HT-29 (cell line): ENCODE measurements around the gene CUEDC1. TPM values are rescaled to one million over a fixed set of nuclear protein-coding genes. Genes with fewer than 3 reads are reported as not detected.
A peak's percentile ranks its signal among the peaks of the same experiment; 100 is the strongest.

Source experiments
- DNase-seq: peaks from one replicate; pipeline ENCODE4 v3.0.0-alpha.2; 2015; ENCODE audit warnings: low spot score
- total RNA-seq: library from RNA; depleted of rRNA; stranded (reverse); fragments of >200 nt; shearing (Covaris generic); gene quantifications from 2 replicates; pipeline ENCODE4 v1.2.3, GENCODE V29; 2014

The CUEDC1 gene
- total RNA-seq, 1 experiment from 2014 or later: 37.6 TPM

- DNase-seq: peak; percentile 76
These were observed 38.0 kb downstream of the CUEDC1 start for GRCh38 chr17:57916925-57917858.

DNA sequence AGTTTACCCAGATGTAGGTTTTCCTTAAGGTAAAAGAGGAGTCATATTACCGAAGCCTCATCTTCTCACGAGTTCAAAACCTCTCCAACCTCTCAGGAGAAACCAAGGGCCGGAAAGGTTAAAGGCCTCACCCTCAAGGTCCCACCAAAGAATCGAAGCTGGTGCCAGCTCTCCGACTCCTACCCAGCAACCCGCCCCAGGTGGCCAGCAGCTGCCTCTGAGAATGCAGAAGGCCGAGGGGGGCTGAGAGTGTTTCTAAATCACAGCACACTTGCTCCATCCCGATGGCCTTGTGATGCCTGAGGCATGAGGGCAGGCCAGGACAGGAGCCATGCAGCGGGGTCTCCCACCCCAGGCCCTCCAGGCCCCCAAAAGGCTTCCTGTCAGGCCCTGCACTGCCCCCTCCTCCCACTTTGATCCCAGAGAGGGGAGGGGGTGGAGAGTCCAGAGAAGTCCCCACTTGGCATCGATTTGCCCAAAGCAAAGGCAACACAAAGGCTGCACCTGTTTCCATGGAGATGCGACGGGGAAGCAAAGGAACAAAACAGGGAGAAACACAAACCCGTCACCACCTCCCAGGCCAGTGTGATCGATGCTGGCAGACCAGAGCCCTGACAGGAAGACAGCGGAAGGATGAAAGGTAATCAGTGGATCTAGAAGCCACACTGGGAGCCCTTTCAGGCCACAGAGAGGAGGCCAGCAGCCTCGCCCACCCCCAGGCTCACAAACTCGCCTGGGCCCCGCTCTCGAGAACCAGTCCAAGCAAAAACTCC is 39.0 kb downstream of the CUEDC1 start:
- DNase-seq: peak; percentile 76

DNA sequence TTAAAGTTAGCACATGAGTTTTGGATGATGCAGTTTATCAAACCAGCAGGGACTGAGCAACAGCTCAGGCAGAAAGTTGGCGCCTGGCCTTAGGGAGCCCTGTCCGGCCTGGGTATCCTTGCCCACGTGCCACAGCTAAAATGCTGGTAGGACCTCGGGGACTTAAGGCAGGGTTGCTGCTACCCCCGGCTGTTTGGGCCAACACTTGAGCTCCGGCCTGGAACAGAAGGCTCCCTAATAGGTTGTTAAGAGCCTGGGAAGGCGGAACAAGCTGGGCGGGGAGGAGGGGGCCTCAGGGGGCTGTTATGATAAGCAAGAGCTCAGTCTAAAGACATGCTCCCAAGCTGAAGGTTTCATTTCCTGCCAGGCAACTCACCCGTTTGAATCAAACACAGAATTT is 39.7 kb downstream of the CUEDC1 start:
- DNase-seq: no peak

GRCh38 chr17:57914273-57915142 is 40.7 kb downstream of the CUEDC1 start:
- DNase-seq: no peak

DNA sequence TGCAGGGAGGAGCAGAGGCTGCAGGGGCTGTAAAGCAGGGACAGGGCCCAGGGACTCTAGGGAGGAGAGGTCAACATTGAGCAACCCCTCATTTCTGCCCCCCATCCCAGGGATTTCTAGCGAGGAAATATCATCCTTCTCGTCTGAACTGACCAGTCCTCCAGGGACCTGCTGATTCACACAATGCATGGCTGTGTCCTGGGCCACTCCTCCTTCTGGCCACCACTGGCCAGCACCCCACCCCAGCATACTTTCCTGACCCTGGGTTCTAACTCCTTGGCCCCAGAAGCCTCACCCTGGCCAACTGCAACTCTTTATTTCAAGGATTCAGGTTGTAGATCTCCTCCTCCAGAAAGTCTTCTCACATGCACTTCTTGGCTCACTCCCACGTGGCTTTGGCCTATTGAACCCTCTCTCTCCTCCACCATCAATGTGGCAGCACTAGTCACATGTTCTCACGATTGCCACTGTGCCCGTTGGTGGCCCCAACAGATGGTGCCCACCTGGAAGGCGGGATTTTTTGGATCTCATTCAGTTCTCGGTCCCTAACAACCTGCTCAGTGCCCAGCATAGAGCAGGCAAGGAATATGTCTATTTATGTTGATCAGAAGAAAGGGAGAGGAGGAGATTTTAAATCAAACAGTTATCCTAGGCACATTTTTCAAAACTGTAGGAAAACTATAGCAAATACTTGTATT is 41.5 kb downstream of the CUEDC1 start:
- peak; percentile 6 for DNase-seq

DNA sequence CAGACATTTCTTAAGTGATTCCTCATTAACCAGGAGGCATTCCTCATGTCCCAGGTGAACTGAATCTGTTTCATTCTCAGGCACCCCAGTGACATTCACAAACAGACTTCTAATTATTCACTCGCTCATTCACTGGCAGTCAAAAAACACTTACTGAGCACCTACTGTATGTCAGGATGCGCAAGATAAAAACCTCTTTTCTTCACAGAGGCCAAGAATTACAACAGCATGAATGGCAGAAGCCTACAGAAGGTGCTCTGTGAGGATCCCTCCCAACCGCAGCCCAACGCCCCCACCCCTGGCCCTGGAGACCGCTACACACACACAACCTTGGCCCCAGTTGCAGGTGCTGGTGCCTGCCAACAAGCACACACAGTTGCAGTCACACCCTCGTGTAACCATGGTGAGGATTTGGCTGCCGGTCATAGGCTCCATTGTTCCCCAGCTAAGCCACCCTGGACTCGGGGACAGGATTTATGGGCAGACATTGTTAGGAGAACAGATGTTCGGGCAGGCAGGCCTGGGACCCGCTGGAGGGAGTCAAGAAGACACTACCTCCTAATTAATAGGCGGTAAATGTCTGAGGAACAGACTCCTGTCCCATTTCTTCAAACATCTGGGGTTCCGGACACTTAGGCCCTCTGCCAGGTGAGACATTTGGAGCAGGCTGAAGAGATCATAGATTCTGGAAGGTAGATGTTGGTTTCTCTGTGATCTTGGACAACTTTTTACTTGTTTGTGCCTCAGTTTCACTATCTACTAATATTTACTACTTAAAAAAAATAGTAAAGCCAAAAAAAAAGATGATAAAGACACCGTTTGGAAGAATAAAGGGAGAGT is 43.2 kb downstream of the CUEDC1 start:
- DNase-seq: peak; percentile 96

DNA sequence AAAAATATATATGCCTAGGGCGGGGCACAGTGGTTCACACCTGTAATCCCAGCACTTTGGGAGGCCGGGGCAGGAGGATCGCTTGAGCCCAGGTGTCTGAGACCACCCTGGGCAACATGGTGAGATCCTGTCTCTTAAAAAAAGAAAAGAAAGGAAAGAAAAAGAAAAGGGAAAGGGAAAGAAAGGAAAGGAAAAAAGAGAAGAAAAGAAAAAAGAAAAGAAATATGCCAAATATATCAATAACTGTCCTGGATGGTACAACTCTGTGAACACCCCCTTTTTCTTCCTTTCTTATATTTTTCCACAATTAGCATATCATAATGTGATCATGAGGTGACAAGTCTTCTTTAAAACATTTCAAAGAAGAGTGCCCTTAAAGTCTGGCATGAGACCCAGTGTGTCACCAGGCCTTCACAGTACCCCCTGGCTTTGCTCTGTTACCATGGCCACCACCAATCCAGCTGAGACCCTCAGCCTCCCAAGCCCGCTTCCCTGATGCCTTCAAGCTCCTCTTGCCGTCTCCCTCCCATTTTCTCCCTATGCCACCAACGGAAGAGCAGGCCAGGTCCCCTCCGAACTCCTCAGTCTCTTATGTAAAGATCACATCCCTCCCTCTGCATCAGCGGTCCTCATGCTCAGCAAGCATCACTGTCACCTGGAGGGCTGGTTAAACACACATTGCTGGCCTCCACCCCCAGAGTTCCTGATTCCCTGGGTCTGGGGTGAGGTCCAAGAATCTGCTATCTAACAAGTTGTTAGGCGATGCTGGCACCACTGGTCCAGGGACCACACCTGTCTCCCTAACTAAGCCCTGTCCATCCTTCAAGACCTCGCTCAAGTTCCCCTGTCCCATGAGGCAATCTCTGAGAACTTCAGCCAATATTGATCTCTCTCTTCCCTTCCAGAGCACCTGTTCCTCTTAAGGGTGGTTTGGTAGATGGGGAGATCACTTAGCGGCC is 44.5 kb downstream of the CUEDC1 start:
- DNase-seq: peak; percentile 3

DNA sequence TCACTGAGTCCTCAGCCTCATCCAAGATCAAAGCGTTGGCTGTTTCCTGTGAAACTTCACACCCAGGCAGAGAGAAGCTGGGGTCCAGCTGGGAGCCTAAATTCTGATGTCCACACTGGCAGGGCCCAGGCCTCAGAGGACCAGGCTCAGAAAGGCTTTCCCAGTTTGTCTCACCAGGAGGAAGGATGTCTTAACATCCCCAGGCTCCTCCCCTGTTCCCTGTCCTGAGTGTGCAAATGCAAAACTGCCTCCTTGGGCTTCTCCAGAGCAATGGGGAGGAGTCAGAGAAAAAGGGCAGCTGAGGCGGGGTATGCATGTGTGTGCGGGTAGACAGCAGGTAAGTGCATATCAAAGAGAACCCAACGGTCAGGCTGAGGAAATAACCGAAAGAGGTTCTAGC is 45.7 kb downstream of the CUEDC1 start:
- DNase-seq: no peak

DNA sequence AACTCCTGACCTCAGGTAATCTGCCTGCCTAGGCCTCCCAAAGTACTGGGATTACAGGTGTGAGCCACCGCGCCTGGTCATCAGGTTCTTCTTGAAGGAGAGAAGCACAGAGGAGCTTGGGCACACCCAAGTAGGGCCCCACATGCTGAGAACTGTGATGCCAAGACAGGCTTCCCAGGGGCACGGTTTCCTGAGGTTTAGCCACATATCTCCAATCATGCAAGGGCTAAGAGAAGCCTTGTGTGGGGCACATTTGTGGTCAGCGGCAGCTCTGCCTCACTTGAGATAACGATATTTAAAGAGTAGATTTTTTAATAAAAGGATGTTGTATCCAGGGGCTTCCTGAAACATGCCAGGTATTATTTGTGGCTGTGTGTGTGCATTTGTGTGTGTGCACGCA is 46.9 kb downstream of the CUEDC1 start:
- DNase-seq: no peak

DNA sequence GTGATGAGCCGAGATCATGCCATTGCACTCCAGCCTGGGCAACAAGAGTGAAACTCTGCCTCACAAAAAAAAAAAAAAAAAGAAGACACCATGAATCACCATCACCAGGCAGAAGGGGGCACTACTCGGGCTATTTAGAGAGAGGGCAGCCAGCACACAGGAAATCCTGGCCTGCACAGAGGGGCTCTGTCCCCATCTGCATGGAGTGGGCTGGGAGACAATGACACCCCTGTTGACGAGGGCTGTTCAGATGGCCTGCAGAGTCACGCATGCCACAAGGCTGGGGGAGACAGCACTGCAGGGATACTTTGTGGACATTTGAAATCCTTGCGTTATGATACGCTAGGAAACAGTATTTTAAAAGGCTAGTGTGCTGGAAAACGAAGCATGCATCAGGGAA is 48.3 kb downstream of the CUEDC1 start:
- no peak for DNase-seq

- no peak for DNase-seq
These were observed 49.2 kb downstream of the CUEDC1 start for GRCh38 chr17:57905875-57906455.

DNA sequence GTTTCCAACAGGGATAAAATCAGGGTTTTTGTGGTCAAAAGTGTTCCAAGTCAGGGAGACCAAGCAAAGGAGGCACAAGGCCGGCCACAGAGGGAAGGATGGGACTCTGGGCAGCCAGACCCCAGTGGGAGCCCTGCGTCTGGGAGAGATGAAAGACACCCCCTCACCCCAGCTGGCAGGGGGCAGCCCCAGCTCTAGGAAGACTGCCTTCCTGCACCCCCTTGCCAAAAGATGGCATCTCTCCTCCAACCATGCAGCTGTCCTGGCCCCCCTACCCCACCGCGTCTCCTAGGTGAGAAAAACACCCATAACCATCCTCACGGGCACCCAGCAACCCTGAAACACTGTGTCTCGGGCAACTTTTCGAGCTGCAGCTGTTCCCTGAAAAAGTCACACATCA is 51.3 kb downstream of the CUEDC1 start:
- DNase-seq: no peak

DNA sequence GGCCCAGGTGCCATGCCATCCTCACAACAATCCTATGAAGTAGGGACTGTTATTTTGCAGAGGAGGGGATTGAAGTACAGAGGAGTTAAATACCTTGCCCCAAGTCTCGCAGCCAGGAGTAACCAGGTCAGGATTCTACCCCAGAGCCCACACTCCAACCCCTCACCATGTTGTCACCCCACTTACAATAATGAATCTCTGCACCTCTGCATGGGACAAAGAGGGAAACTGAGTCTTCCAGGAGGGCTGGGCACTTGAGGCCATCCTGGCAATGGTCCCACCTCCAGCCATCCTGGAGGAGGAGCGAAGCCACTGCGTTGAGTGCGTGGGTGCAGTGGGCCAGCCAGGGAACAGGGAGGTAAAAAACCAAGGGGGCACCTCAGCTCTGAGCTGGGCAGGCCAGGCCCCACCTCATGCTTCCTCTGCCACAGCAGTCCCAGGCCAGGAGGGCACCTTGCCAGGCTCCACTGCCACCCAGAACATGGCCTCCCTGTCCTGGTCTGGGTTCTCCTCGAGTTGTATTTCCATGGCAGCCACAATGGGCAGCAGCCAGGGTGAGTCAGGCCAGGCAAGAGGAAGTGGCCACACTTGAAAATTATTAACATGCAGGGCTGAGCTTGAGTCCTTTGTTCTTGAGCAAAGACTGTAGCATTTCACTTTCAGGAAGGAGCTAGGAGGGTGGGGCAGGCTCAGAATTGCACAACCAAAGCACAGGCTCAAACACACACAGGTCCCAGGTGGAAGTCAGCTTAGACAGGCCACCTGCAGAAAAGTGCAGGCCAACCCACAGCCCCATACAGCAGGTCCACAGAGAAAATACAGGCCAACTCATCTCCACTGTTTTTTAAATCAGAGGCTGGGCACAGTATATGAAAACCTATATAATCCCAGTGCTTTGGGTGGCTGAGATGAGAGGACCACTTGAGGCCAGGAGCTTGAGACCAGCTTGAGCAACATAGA is 52.1 kb downstream of the CUEDC1 start:
- DNase-seq: peak; percentile 94

DNA sequence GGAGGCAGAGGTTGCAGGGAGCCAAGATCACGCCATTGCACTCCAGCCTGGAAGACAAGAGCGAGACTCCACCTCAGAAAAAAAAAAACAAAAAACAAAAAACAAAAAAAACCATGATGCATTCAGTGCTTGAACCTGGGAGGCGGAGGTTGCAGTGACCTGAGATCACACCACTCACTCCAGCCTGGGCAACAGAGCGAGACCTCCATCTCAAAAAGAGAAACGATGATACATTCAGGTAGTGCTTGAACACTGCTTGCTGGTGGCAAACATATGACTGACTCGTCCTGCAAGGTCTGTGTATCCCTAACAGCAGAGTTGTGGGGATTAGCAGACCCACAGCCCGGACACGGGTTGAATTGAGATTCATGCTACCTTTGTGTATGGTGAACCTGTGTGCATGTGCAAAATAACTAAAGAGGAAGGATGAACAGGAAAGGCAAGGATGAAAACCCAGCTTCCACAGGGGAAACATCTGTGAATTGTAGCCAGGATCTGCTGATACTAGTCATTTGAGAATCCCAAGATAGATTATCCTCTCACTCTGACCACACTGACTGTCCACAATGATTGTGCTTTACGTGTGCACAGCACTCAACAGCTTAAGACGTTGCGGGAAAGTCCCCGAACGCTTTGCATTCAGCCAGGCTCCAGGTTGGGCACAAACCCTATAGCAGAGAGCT is 53.0 kb downstream of the CUEDC1 start:
- DNase-seq: no peak

DNA sequence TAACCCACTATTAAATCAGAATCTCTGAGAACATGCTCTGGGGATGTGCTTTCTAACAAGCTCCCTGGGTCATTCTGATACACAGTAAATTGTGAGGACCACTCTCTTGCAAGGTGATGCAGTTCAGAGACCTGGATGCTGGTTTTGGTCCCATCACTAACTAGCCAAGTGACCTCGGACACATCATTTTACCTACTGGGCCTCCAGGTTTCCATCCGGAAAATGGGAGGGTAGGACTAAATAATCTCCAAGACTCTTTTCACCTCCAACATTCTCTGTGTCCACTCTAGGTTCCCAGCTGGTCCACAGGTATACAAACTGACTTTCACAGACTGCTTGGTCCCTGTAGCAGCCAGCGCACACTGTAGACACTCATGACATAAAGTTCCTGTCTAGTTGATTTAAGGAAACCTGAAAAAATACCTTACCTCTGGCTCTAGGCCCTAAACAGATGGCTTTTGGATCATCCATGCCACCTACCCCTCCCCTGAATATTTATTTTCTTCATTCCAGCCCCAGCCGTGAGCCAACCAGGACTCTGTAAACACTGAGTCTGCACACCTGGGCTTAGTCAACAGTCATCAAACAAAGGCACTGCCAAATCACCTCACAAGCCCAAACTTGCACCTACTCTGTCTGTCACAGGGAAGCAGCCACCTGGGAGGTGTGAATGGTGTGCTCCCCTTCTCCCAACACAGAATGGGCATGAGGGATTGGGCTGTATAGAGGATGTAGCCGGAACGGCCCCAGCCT is 54.0 kb downstream of the CUEDC1 start:
- peak; percentile 85 for DNase-seq

GRCh38 chr17:57899822-57900221 is 55.4 kb downstream of the CUEDC1 start:
- peak; percentile 78 for DNase-seq
